HG03442 (cell line): Measurements from ENCODE around the gene PGF.

Experiments used
- ATAC-seq: cut with Tn5 transposase; IDR thresholded peaks from one replicate; pipeline ENCODE4 v1.9.1; 2021; ENCODE audit warnings: mild to moderate bottlenecking, moderate library complexity; ENCODE audit not compliant: unreplicated experiment

Gene PGF

GRCh38 chr14:74959596-74960180 is 4.3 kb upstream of the PGF start:
- ATAC-seq: no peak

GRCh38 chr14:74956280-74957072 is 1.1 kb upstream of the PGF start:
- ATAC-seq: no peak

GRCh38 chr14:74956027-74956279 is 556 bp upstream of the PGF start:
- ATAC-seq: no peak

- no peak for ATAC-seq
Observed at GRCh38 chr14:74954947-74955228, 509 bp downstream of the PGF start.

GRCh38 chr14:74954232-74954946 is 1.0 kb downstream of the PGF start:
- no peak for ATAC-seq

GRCh38 chr14:74953686-74954085 is 1.7 kb downstream of the PGF start:
- no peak for ATAC-seq

- no peak for ATAC-seq
Observed at GRCh38 chr14:74952697-74953484, 2.5 kb downstream of the PGF start.

GRCh38 chr14:74952180-74952665 is 3.2 kb downstream of the PGF start:
- no peak for ATAC-seq

- no peak for ATAC-seq
Observed at GRCh38 chr14:74951443-74952179, 3.8 kb downstream of the PGF start.

- no peak for ATAC-seq
Observed at GRCh38 chr14:74950795-74951442, 4.5 kb downstream of the PGF start.

GRCh38 chr14:74949859-74950573 is 5.4 kb downstream of the PGF start:
- ATAC-seq: no peak

GRCh38 chr14:74949191-74949601 is 6.2 kb downstream of the PGF start:
- ATAC-seq: no peak

GRCh38 chr14:74948228-74949175 is 6.9 kb downstream of the PGF start:
- no peak for ATAC-seq

- ATAC-seq: no peak
Observed at GRCh38 chr14:74947353-74948227, 7.8 kb downstream of the PGF start.

- no peak for ATAC-seq
Observed at GRCh38 chr14:74946659-74947281, 8.6 kb downstream of the PGF start.

GRCh38 chr14:74945852-74946658 is 9.3 kb downstream of the PGF start:
- no peak for ATAC-seq
